HK-2 (cell line): ENCODE measurements around the gene MYH9.
"Not testable (repeated sequence)": the region's sequence is repeated elsewhere in the genome, so short reads cannot be mapped to it uniquely, and the experiment has no call there.

Experiments used
- DNase-seq: peaks from one replicate; pipeline ENCODE4 v3.0.0-alpha.2; 2018; ENCODE audit not compliant: unreplicated experiment

Gene MYH9

GRCh38 chr22:36413022-36413775 is 25.4 kb upstream of the MYH9 start:
- peak; percentile 43 for DNase-seq

- DNase-seq = no peak
These were observed 24.0 kb upstream of the MYH9 start for GRCh38 chr22:36411589-36412258.

- no peak for DNase-seq
These were observed 22.4 kb upstream of the MYH9 start for GRCh38 chr22:36409911-36410756.

- not testable (repeated sequence) for DNase-seq
These were observed 21.8 kb upstream of the MYH9 start for GRCh38 chr22:36409554-36409910.

GRCh38 chr22:36409056-36409455 is 21.3 kb upstream of the MYH9 start:
- DNase-seq = no peak

- no peak for DNase-seq
These were observed 19.0 kb upstream of the MYH9 start for GRCh38 chr22:36406721-36407120.

GRCh38 chr22:36405671-36406538 is 18.1 kb upstream of the MYH9 start:
- DNase-seq = peak; percentile 48

- DNase-seq = no peak
These were observed 17.5 kb upstream of the MYH9 start for GRCh38 chr22:36405221-36405661.

GRCh38 chr22:36404446-36404845 is 16.7 kb upstream of the MYH9 start:
- DNase-seq = no peak

GRCh38 chr22:36399472-36399778 is 11.7 kb upstream of the MYH9 start:
- no peak for DNase-seq

- peak; percentile 47 for DNase-seq
These were observed 11.1 kb upstream of the MYH9 start for GRCh38 chr22:36398601-36399471.

- peak; percentile 78 for DNase-seq
These were observed 9.6 kb upstream of the MYH9 start for GRCh38 chr22:36397131-36398093.

GRCh38 chr22:36395915-36396314 is 8.1 kb upstream of the MYH9 start:
- no peak for DNase-seq

- DNase-seq = no peak
These were observed 7.5 kb upstream of the MYH9 start for GRCh38 chr22:36395055-36395849.

- no peak for DNase-seq
These were observed 3.9 kb upstream of the MYH9 start for GRCh38 chr22:36391638-36392037.

- not testable (repeated sequence) for DNase-seq
These were observed 1.4 kb upstream of the MYH9 start for GRCh38 chr22:36389122-36389521.

GRCh38 chr22:36387709-36387958 is 133 bp downstream of the MYH9 start:
- DNase-seq = no peak

GRCh38 chr22:36386900-36387708 is 663 bp downstream of the MYH9 start:
- no peak for DNase-seq
